Measurements from ENCODE around the gene HLA-DRB1. TPM values are rescaled to one million over a fixed set of nuclear protein-coding genes. Genes with fewer than 3 reads are reported as not detected.

The HLA-DRB1 gene
- total RNA-seq, 1 experiment from 2014 or later, result not detected

DNA sequence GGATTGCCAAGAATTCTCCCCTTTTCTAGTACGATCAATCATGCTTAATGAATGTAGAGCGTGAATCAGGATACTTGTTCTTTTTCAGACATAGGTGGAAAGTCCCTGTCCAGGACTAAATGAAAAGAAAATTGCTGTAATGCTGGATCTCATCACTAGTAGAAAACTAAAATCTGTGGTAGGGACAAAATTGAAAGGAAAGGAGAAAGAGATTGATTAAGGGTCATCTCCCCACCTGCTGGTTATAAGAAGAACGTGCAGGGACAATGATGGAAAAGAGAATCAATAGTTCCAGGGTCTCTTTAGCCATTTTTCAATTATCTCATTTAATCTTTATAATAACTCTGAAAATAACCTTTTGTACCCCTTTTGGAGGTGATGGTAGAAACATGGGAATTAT is 18.7 kb upstream of the HLA-DRB1 start:
- no peaks in the 10 kb centered on the region for H3K4me1 Mint-ChIP-seq (ENCODE audit: insufficient read depth, unreplicated experiment)
- DNase-seq (ENCODE audit: unreplicated experiment), result no peak
- peaks cover 63% of the 10 kb centered on the region for H3K27me3 Mint-ChIP-seq (ENCODE audit: insufficient read depth, unreplicated experiment)
- no peak overlapping the region for H3K27ac Mint-ChIP-seq (ENCODE audit: low read depth, unreplicated experiment)
- H3K9me3 Mint-ChIP-seq (ENCODE audit: unreplicated experiment), result no peaks in the 10 kb centered on the region
- TF ChIP-seq, protein P1, sequence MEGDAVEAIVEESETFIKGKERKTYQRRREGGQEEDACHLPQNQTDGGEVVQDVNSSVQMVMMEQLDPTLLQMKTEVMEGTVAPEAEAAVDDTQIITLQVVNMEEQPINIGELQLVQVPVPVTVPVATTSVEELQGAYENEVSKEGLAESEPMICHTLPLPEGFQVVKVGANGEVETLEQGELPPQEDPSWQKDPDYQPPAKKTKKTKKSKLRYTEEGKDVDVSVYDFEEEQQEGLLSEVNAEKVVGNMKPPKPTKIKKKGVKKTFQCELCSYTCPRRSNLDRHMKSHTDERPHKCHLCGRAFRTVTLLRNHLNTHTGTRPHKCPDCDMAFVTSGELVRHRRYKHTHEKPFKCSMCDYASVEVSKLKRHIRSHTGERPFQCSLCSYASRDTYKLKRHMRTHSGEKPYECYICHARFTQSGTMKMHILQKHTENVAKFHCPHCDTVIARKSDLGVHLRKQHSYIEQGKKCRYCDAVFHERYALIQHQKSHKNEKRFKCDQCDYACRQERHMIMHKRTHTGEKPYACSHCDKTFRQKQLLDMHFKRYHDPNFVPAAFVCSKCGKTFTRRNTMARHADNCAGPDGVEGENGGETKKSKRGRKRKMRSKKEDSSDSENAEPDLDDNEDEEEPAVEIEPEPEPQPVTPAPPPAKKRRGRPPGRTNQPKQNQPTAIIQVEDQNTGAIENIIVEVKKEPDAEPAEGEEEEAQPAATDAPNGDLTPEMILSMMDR (IDR thresholded peaks at IDR 0.05; ENCODE audit: unreplicated experiment), result no peak
- CTCF ChIA-PET, result no interaction called here
- no TSS peak for BruUV-seq (replicated peaks)
- H3K36me3 Mint-ChIP-seq (ENCODE audit: insufficient read depth, unreplicated experiment), result no peaks in the 10 kb centered on the region
- H3K4me3 Mint-ChIP-seq (ENCODE audit: unreplicated experiment), result no peak overlapping the region
- intact Hi-C loops (cut with micrococcal nuclease), result no loop called here
- POLR2A ChIA-PET, result no interaction called here

DNA sequence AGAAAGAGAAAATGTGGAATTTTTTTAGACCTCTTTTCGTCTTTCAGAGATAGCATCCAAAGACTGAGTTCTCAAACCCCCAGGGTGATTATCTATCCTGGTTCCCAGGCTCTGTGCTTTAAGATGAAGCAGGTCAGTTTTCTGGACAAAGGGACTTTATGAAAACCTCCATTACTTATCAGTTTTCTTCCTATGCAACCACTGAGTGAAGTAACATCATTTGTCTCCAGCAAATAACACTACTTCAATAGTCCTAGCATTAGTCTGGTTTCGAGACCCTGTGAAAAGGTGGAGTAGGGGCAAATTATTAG is 18.3 kb upstream of the HLA-DRB1 start:
- POLR2A ChIA-PET, result no interaction called here
- intact Hi-C loops (cut with micrococcal nuclease), result no loop called here
- Mint-ChIP-seq H3K4me1 (ENCODE audit: insufficient read depth, unreplicated experiment) (no peaks in the 10 kb centered on the region), H3K36me3 (ENCODE audit: insufficient read depth, unreplicated experiment) (no peaks in the 10 kb centered on the region), H3K27me3 (ENCODE audit: insufficient read depth, unreplicated experiment) (peaks cover 66% of the 10 kb centered on the region), H3K9me3 (ENCODE audit: unreplicated experiment) (no peaks in the 10 kb centered on the region), H3K27ac (ENCODE audit: low read depth, unreplicated experiment) (no peak overlapping the region), H3K4me3 (ENCODE audit: unreplicated experiment) (no peak overlapping the region)
- DNase-seq (ENCODE audit: unreplicated experiment), result no peak
- CTCF ChIA-PET, result no interaction called here
- TF ChIP-seq, protein P1 (IDR thresholded peaks at IDR 0.05; ENCODE audit: unreplicated experiment), result no peak
- no TSS peak for BruUV-seq (replicated peaks)

DNA sequence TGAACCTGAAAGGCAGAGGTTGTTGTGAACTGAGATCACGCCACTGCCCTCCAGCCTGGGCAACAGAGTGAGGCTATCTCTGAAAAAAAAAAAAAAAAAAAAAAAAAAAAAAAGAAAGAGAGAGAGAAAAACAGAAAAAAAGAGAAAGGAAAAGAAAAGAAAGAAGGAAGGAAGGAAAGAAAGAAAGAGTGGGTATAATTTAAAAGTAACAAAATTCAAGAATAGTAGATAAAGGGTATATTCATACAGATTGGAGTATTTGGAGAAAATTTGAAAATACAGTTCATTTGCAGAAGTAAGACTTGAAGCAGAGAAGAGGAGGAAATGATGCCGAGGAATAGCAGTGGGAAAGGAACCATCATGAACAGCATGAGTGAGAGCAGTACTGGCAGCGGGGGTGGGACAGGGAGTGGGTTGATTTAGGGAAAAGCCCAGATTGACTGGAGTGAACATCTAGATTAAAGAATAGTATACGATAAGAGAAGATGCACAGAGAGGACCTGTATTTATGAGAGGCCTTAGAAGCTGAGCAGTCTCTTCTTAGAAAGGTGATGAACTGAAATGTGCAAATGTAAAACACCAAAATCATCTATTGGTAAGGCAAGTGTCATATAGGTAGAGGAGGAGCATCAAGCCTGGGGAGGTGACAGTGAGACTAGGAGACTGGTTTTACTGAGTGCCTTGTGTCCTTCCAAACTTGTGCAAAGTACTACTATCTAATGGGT is 17.8 kb upstream of the HLA-DRB1 start:
- H3K27ac Mint-ChIP-seq (ENCODE audit: low read depth, unreplicated experiment), result no peak overlapping the region
- CTCF ChIA-PET, result no interaction called here
- no peak for DNase-seq (ENCODE audit: unreplicated experiment)
- intact Hi-C loops (cut with micrococcal nuclease), result no loop called here
- peaks cover 71% of the 10 kb centered on the region for H3K27me3 Mint-ChIP-seq (ENCODE audit: insufficient read depth, unreplicated experiment)
- no peaks in the 10 kb centered on the region for H3K4me1 Mint-ChIP-seq (ENCODE audit: insufficient read depth, unreplicated experiment)
- POLR2A ChIA-PET, result no interaction called here
- no peaks in the 10 kb centered on the region for H3K9me3 Mint-ChIP-seq (ENCODE audit: unreplicated experiment)
- H3K36me3 Mint-ChIP-seq (ENCODE audit: insufficient read depth, unreplicated experiment), result no peaks in the 10 kb centered on the region
- TF ChIP-seq, protein P1 (IDR thresholded peaks at IDR 0.05; ENCODE audit: unreplicated experiment), result no peak
- BruUV-seq (replicated peaks), result no TSS peak
- no peak overlapping the region for H3K4me3 Mint-ChIP-seq (ENCODE audit: unreplicated experiment)

DNA sequence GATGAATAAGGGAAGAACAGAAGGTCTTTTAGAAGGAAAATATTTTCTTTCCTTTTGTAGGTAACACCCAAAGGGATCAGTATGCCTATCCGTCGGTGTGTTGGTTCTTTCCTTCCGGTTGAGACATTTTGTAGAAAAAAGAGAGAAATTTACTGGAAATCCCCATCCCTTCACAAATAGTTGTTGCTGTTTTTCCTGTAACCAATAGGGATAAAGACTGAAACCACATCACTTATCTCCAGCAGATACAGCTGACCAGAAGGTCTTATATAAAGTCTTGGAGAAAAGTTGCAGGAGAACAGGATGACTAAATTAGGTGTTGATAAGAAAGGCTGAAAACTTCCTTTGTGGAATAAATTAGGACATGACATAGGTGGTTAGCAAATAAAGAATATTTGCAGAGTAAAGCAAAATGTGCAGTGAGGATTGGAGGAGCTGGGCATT is 14.8 kb upstream of the HLA-DRB1 start:
- no peak for DNase-seq (ENCODE audit: unreplicated experiment)
- Mint-ChIP-seq H3K27ac (ENCODE audit: low read depth, unreplicated experiment) (no peak overlapping the region), H3K4me3 (ENCODE audit: unreplicated experiment) (no peak overlapping the region), H3K4me1 (ENCODE audit: insufficient read depth, unreplicated experiment) (no peaks in the 10 kb centered on the region), H3K9me3 (ENCODE audit: unreplicated experiment) (no peaks in the 10 kb centered on the region), H3K27me3 (ENCODE audit: insufficient read depth, unreplicated experiment) (peaks cover 73% of the 10 kb centered on the region), H3K36me3 (ENCODE audit: insufficient read depth, unreplicated experiment) (no peaks in the 10 kb centered on the region)
- TF ChIP-seq, protein P1 (IDR thresholded peaks at IDR 0.05; ENCODE audit: unreplicated experiment), result no peak
- ChIA-PET POLR2A (no interaction called here), CTCF (no interaction called here)
- BruUV-seq (replicated peaks), result no TSS peak
- intact Hi-C loops (cut with micrococcal nuclease), result no loop called here
